Liver (tissue), 1 donor: ENCODE data around the gene TMEM61.

Experiments used
- YY1 ChIP-seq: IDR thresholded peaks from 2 replicates; pipeline ENCODE4 v1.6.1; 2016; ENCODE audit warnings: antibody characterized with exemption, mild to moderate bottlenecking
- ZBTB33 ChIP-seq: IDR thresholded peaks from 2 replicates; pipeline ENCODE4 v1.6.1; 2016; ENCODE audit warnings: antibody characterized with exemption

DNA sequence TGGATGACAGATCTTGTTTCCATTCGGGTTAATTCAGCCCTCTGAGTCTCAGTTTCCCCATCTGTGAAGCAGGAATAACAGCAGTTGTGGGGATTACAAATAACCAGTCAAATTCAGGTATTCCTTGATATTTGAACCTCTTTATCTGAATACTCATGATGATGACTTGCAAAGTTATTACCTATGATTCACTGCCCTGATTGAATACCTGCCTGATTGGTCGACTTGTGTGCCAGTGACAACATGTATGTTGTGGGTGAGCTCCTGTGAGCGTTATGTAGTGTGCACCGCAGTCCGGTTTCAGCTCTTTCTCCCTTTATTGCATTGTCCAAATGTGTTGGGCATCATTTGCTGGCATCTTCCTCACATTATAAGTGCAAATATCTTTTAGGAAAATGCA lies 9.5 kb upstream of the TMEM61 start:
- TF ChIP-seq YY1: no peak
- TF ChIP-seq ZBTB33: no peak
